ENCODE results near the gene PCSK9.

The PCSK9 gene

DNA sequence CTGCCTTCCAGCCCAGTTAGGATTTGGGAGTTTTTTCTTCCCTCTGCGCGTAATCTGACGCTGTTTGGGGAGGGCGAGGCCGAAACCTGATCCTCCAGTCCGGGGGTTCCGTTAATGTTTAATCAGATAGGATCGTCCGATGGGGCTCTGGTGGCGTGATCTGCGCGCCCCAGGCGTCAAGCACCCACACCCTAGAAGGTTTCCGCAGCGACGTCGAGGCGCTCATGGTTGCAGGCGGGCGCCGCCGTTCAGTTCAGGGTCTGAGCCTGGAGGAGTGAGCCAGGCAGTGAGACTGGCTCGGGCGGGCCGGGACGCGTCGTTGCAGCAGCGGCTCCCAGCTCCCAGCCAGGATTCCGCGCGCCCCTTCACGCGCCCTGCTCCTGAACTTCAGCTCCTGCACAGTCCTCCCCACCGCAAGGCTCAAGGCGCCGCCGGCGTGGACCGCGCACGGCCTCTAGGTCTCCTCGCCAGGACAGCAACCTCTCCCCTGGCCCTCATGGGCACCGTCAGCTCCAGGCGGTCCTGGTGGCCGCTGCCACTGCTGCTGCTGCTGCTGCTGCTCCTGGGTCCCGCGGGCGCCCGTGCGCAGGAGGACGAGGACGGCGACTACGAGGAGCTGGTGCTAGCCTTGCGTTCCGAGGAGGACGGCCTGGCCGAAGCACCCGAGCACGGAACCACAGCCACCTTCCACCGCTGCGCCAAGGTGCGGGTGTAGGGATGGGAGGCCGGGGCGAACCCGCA is at the start of gene PCSK9:
PCSK9 (plus strand) TSS at position 207 of the 741 bp plus-strand sequence; CDS start at position 497, 290 bp downstream.
- peak; percentile 80 for DNase-seq (ENCODE audit: low spot score)

DNA sequence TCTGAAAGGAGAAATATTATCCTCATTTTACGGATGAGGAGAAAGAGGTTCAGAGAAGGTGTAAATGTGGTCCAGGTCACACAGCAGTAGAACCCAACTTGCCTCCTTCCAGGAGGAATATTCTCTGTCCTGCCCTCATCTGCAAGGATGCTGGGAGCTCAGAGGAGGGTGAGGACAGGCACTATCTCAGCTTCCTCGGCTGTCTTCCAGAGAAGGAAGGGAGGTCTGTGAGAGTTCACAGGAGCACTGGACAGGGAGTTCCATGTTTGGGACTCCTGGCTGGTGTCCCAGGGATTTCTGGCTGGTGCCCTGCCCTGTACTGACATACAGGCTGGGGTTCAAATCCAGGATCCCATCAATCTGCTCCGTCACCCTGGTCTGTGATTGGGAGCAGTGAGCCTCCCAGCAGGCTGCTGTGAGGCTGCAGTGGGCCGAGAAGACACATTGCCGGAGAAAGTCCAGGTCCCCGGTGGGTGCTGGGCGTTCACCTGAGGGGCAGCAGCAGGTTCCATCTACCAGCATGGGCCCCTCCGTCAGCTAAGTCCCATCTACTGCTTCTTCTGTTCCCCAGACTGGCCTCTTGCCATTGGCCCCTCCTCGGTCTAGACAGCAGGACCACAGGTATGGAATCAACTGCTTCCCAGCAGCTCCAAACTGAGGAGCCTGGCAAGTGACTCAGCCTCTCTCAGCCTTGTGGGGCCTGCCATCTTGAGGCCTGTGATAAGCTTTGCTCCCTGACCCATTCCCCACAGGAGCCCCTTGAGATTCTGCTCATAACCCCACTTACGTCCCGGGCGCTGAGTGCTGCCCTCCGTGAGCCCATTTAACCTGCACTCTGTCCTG is 49.2 kb upstream of the PCSK9 start:
- no peak for DNase-seq (ENCODE audit: low spot score)

DNA sequence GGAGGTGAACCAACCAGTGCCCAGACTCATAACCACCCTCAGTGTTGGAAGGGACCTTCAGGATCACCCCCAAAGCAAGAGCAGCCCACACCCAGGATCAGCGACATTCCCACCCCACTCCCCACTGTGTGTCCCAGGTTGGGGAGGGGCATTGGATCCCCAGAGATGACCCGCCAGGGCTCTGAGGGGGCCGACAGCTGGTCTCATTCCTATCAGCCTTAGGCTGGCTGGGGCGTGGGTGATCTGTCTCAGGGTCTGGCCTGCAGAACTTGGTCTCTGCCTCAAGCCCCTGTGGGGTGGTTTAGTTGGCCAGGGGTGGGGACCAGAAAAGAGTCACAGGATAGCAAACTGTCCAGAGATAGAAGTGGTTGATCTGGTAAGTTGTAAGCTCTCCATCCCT is 48.4 kb upstream of the PCSK9 start:
- no peak for DNase-seq (ENCODE audit: low spot score)

GRCh38 chr1:54991939-54992338 is 47.4 kb upstream of the PCSK9 start:
- no peak for DNase-seq (ENCODE audit: low spot score)

GRCh38 chr1:54993140-54993539 is 46.2 kb upstream of the PCSK9 start:
- DNase-seq (ENCODE audit: low spot score), result no peak

DNA sequence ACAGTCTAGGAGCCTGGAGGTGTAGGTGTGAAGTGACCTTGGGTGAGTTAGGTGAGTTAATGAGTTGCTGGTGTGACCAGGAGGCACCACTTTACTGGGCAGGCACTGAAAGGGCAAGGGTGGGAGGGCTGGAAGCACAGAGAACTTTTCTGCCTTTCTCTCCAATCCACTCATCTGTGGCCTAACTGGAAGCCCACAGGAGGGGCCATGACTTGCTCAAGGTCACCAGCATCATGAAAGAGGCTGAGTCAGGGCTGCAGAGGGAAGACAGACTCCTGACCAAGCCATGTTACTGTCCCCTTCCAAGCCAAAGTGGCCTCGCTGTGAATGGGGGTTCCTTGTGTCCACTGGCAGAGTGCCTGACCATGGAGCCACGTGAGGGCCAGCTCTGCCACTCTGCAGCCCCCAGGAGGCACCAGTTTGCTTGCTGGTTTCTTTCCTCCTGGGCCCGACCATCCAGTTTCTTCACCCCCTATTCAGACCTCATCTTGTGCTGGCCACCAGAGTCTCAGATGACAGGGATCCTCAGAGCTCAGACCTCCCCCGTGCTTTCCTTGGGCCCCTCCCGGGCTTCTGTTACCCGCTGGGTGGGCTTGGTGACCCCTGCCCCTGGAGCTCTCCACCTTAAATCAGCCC is 44.9 kb upstream of the PCSK9 start:
- DNase-seq (ENCODE audit: low spot score), result no peak

DNA sequence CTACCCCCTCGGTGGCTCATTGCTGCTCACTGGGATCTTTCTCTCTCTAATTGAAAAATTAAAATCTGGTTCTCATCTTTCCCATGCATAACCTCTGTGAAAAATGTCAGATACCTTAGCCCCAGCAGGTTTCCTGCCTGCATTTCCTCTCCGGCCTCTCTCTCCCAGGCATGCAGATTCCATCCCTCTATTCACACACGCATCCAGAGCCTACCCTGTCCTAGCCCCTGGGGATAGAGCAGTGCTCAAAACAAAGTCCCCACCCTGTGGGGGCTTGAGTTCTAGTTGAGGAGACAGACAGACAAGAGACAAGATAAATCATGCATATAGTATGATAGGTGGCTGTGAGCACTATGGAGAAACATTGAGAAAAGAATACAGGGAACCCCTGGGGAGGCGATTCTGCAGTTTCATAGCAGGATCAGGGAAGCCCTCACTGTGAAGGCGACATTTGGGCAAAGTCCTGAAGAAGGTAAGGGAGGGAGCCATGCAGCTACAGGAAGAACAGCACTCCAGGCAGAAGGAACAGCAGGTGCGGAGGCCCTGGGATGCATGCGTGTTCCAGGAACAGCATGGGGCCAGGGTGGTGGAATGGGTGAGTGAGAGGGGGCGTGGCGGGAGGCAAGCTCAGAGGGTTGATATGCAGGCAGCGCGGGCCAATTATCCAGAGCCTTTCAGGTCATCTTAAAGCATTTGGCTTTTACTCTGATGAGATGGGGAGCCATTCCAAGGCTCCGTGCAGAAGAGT is 44.2 kb upstream of the PCSK9 start:
- DNase-seq (ENCODE audit: low spot score), result no peak

DNA sequence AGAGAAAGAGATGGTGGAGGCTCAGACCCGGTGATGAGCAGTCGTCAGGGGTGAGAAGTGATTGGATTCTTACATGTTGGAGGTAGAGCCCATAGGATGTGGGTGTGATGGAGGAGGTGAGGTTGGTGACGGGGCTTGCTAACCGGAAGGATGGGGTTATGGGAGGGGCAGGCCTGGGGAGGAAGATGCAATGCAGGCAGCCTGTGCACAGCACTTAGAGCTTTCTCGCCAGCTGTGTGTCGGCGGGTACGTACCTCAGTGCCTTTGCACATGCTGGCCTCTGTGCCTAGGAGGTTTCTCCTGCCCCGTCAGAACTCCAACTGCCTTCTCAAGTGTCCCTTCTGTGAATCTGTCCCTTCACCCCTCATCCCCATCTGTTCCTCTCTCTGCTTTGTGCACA is 43.5 kb upstream of the PCSK9 start:
- DNase-seq (ENCODE audit: low spot score), result no peak

- DNase-seq (ENCODE audit: low spot score), result peak; percentile 86
These were observed 42.9 kb upstream of the PCSK9 start for GRCh38 chr1:54996359-54996868.

- DNase-seq (ENCODE audit: low spot score), result peak; percentile 56
These were observed 42.3 kb upstream of the PCSK9 start for GRCh38 chr1:54996869-54997710.

- no peak for DNase-seq (ENCODE audit: low spot score)
These were observed 41.7 kb upstream of the PCSK9 start for GRCh38 chr1:54997711-54997986.

- DNase-seq (ENCODE audit: low spot score), result no peak
These were observed 41.2 kb upstream of the PCSK9 start for GRCh38 chr1:54998100-54998499.

DNA sequence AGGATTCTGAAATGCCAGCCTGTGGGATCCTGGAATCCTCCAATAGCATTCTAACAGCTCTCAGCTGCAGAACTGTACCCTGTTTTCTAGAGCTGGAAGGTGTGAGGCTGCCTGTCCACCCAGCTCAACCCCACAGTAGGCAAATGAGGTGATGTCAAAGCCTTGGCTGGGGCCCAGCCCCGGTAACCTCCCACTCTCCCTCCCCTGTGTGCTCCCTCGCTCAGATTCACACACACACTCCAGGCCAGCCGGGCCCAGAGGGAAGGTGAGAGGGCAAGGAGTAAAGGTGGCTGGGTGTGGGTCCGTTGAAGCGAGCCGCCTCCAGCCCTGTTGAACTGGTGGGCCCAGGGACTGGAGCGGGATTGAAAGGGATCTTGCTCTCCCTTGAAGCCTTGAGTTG is 40.7 kb upstream of the PCSK9 start, which contains the start of gene BSND:
BSND (plus strand) TSS at position 257 of the 400 bp plus-strand sequence. CDS start 254 bp downstream, outside the sequence.
- no peak for DNase-seq (ENCODE audit: low spot score)

- no peak for DNase-seq (ENCODE audit: low spot score)
These were observed 39.0 kb upstream of the PCSK9 start for GRCh38 chr1:55000110-55001085.

DNA sequence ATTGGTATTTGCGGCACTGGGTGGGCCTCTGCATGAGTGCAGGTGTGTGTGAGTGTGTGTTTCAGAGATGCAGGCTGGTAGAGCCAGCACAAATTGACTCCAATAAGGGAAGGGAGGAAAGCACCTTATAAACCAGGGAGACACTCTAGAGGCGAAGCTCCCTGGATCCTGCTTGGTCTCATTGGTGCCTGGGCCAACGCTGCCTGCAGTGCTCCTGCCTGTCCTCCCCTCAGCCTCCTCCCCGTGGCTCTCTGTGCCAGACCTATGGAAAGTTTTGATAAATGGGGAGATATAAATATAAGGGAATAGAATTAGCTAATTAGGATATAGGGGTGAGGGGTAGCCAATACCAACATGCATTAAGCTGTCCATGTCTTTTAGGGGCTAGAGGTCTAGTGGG is 38.0 kb upstream of the PCSK9 start:
- DNase-seq (ENCODE audit: low spot score), result no peak

DNA sequence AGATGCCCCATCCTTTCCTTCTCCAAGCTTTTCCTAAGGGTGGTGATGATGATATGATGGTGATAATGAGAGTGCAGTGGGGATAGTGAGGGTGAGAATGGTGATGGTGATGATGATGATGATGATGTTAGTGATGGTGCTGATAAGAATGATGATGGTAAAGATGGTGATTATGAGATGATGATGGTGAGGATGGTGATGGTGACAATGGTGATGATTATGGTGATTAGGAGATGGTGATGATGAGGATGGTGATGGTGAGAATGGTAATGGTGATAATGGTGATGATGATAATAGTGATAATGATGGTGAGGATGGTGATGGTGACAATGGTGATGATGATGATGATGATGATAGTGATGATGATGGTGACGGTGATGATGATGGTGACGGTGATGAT is 36.7 kb upstream of the PCSK9 start:
- DNase-seq (ENCODE audit: low spot score), result no peak

DNA sequence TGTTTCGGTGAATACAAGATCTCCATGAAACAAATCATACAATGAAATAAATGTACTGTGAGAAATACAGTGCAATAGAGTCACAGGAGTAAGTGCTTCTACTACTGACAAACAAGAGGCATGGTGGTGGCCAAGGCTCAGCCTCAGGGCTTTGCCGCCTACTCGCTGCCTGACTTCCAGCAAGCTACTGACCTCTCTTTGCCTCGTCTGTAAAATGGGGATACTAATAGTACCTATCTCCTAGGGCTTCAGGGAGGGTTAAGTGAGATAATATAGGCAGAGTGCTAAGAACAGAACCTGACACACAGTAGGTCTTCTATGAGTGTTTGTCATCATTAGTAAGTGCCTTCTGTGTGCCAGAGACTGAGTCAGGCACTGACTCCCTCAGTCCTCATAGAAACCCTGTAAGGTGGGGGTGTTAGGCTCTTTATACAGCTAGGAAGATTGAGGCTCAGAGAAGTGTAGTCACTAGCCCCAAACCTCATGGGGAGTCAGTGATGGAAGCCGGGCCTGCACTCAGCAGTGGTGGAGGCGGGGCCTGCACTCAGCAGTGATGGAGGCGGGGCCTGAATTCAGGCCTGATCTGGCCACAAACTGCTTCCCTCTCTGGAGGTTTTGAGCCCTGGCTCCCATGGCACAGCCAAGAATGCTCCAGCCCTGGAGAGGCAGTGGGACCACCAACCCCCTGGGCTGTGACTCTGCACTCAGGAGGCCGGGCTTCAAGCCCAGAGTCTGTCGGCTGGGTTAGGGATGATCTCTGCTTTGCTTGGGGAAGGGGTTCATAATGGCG is 33.8 kb upstream of the PCSK9 start:
- no peak for DNase-seq (ENCODE audit: low spot score)

DNA sequence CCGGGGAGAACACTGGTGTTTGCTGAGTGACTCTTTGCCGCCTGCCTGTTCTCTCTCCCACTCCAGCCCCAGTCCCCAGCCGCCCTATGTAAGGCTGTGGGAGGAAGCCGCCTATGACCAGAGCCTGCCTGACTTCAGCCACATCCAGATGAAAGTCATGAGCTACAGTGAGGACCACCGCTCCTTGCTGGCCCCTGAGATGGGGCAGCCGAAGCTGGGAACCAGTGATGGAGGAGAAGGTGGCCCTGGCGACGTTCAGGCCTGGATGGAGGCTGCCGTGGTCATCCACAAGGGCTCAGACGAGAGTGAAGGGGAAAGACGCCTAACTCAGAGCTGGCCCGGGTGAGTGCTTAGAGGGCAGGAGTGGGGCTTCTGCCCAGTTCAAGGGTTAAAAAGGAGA is 32.4 kb upstream of the PCSK9 start:
- no peak for DNase-seq (ENCODE audit: low spot score)

DNA sequence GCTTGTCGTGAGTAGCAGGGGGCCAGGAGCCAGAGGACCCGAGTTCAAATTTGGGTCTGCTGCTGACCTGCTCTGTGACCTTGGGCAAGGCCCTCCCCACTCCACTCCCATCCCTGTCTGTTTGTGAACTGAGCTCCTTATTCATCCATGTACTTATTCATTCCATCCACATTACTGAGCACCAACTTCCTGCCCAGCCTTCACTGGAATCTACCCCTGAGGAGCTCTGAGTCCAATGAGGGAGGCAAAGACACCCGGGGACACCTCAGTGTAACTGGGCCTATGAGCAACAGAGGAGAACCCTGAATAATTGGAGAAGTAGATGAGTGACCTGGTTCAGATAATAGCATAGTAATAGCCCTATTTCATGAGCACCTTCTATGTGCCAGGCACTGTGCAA is 31.7 kb upstream of the PCSK9 start:
- DNase-seq (ENCODE audit: low spot score), result no peak

All from ecto neural progenitor cell (in vitro differentiated cells).